Ovary (tissue), 9 donors: ENCODE measurements around the gene DGAT2. TPM values are rescaled to one million over a fixed set of nuclear protein-coding genes. Genes with fewer than 3 reads are reported as not detected.

Experiments used
- DNase-seq, 5 donors: peaks; one replicate each; pipeline ENCODE4 v3.0.0-alpha.2; 2019 to 2020
- H3K27ac ChIP-seq, 2 donors: fragments of 200-600 bp; one replicate each; pipeline versions ENCODE4 v1.5.1 to v1.8.0; 2019 to 2022
- H3K27me3 ChIP-seq: fragments of 200-600 bp; one replicate; pipeline ENCODE4 v1.8.0; 2022
- H3K36me3 ChIP-seq: fragments of 200-600 bp; sonication (generic); one replicate; pipeline ENCODE4 v1.5.1; 2019
- H3K4me1 ChIP-seq: one replicate; pipeline ENCODE4 v1.8.1; 2013; ENCODE audit warnings: mild to moderate bottlenecking, moderate library complexity; ENCODE audit not compliant: insufficient read depth
- H3K4me3 ChIP-seq: fragments of 200-600 bp; sonication (generic); one replicate; pipeline ENCODE4 v1.5.1; 2017
- H3K9me3 ChIP-seq, 2 donors: fragments of 200-600 bp in 1 of 2; sonication (generic) in 1 of 2; one replicate each; pipeline versions ENCODE4 v1.5.1 to v1.8.1; 2013 to 2019; ENCODE audit warnings: mild to moderate bottlenecking in 1 of 2, moderate library complexity in 1 of 2
- EP300 ChIP-seq: sonication (generic); formaldehyde crosslinking; IDR thresholded peaks from one replicate; pipeline ENCODE4 v1.6.1; 2017; ENCODE audit warnings: antibody characterized with exemption
- POLR2A ChIP-seq: fragments of 450-650 bp; IDR thresholded peaks from one replicate; pipeline ENCODE4 v1.6.1; 2017; ENCODE audit warnings: antibody characterized with exemption, mild to moderate bottlenecking, moderate library complexity
- WGBS, 3 donors: extraction: QIAGEN DNeasy Blood & Tissue Kit in 1 of 3; methylation state at CpG; one replicate each; pipeline versions ENCODE4 v1.1.5 to v1.1.7; 2013 to 2017; 5-methylcytosine and 5-hydroxymethylcytosine counted together
- intact Hi-C, 4 donors: fragments of 100-400 bp; cut with DNase I; formaldehyde crosslinking; loops; one replicate each; pipeline versions ENCODE4 v1.11.0 to v1.15.1; 2022 to 2023
- polyA plus RNA-seq, 2 donors: library from polyadenylated mRNA; stranded (reverse); fragments of 200-250 nt in 1 of 2; fragments of 350-450 nt in 1 of 2; fragmentation: Illumina TruSeq in 1 of 2; extraction: RNeasy Lipid Tissue Mini Kit (QIAGEN cat#74804) in 1 of 2; gene quantifications; one replicate each; pipeline ENCODE4 v1.2.3, GENCODE V29; 2013 to 2014
- total RNA-seq, 7 donors: library from RNA; depleted of rRNA in 2 of 7; stranded (reverse); fragments of >200 nt in 2 of 7; fragmentation: NEBNext Ultra II Directional in 3 of 7; extraction: Animal tissue kit (Norgen Biotek cat#: 25700) in 3 of 7; gene quantifications; one replicate each; pipeline versions ENCODE4 v1.1.0 to v1.2.4, GENCODE V29; 2016 to 2023
- TF ChIP-seq, protein P1 (sequence below), 3 donors: fragments of 450-650 bp in 2 of 3; fragments of 200-600 bp in 1 of 3; IDR thresholded peaks; one replicate each; pipeline versions ENCODE4 v1.5.1 to v1.8.0; 2016 to 2022; ENCODE audit warnings: antibody characterized with exemption in 3 of 3, mild to moderate bottlenecking in 1 of 3
- donor health status: DM: no; HTN: no; CAD: no; lungs with moderate emphysema.
- donor health status: DM: no; HTN: no; CAD: no.
- donor health status: Bipolar disorder and iron deficiency.
- donor health status: DM: yes; HTN: yes; CAD: no.
- donor health status: DM: no; HTN: no; CAD: no.
- donor health status: DM: yes; HTN: yes; CAD: no.

Gene DGAT2
- total and polyA plus RNA-seq, 9 donors = 0.69 to 21.1 (median 1.6) TPM

DNA sequence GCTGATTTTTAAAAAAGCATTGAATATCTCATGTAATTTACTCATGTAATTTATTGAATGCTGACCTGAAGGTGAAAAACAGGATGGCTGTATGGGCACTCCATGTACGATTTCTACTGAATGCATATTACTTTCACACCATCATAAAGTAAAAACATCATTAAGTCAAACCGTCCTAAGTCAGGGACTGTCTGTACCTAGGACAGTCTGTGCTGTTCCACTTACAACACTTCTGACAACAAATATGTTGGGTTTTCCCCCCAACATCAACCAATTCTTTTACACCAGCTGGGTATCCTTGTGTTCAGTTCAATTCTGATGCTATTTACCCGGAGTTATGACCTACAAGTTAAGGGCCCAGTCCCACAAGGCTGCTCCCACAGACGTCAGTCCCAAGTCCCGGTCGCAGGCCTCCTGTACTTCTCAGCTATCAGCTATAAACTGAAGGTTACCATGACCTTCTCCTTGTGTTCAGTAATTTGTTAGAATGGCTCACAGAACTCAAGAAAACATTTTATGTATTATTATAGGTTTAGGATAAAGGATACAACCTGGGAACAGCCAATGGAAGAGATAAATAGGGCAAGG lies 63.4 kb downstream of the DGAT2 start:
- H3K9me3 ChIP-seq = no peaks in the 10 kb centered on the region
- WGBS, 3 donors = 27 to 40% (median 34%) methylated on average over 6 of the region's 6 CpGs
- H3K4me3 ChIP-seq = no peak overlapping the region
- peaks cover 9% of the 10 kb centered on the region for H3K4me1 ChIP-seq
- no peak for DNase-seq
- H3K27me3 ChIP-seq = no peaks in the 10 kb centered on the region
- TF ChIP-seq, protein P1, sequence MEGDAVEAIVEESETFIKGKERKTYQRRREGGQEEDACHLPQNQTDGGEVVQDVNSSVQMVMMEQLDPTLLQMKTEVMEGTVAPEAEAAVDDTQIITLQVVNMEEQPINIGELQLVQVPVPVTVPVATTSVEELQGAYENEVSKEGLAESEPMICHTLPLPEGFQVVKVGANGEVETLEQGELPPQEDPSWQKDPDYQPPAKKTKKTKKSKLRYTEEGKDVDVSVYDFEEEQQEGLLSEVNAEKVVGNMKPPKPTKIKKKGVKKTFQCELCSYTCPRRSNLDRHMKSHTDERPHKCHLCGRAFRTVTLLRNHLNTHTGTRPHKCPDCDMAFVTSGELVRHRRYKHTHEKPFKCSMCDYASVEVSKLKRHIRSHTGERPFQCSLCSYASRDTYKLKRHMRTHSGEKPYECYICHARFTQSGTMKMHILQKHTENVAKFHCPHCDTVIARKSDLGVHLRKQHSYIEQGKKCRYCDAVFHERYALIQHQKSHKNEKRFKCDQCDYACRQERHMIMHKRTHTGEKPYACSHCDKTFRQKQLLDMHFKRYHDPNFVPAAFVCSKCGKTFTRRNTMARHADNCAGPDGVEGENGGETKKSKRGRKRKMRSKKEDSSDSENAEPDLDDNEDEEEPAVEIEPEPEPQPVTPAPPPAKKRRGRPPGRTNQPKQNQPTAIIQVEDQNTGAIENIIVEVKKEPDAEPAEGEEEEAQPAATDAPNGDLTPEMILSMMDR (IDR thresholded peaks at IDR 0.05) = no peak
- H3K36me3 ChIP-seq = no peaks in the 10 kb centered on the region
- intact Hi-C loops = no loop called here
- no peak overlapping the region for H3K27ac ChIP-seq

DNA sequence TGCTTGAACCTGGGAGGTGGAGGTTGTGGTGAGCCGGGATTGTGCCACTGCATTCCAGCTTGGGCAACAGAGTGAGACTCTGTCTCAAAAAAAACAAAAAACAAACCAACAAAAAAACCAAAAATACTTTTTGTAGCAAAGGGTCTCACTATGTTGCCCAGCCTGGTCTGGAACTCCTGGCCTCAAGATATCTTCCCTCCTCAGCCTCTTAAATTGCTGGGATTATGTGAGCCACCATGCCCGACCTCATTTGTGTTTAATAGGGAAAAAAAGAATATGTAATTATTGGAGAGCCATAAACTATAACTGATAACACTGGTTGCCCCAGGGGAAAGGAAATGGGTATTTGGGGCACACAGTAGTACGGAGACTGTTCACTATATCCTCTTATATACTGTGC lies 66.2 kb downstream of the DGAT2 start:
- H3K27ac ChIP-seq = no peak overlapping the region
- no peaks in the 10 kb centered on the region for H3K36me3 ChIP-seq
- no peaks in the 10 kb centered on the region for H3K27me3 ChIP-seq
- intact Hi-C loops = no loop called here
- TF ChIP-seq POLR2A = no peak
- TF ChIP-seq EP300 = no peak
- TF ChIP-seq, protein P1 (IDR thresholded peaks at IDR 0.05) = no peak
- WGBS, 3 donors = 92 to 99% (median 96%) methylated on average over 3 of the region's 3 CpGs
- H3K4me1 ChIP-seq = peaks cover 8% of the 10 kb centered on the region
- no peak for DNase-seq
- no peaks in the 10 kb centered on the region for H3K9me3 ChIP-seq
- no peak overlapping the region for H3K4me3 ChIP-seq

DNA sequence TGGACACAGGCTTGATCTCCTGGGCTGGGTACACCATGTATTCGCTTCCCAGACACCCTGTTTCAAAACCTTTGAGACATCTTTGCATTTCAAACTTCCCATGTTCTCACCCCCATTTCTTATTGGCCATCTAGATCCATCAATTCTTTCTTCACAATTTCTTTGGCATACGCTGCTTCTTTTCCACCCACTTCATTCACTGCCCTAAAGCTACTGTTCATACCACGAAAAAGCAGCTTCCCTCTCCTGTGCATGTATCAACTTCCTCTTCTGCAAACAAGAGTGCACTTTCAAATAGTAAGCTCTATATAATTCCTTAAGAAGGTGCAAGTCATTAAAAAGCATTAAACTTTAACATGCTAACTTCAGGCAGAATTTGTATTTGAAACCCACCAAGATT lies 67.8 kb downstream of the DGAT2 start:
- intact Hi-C loops = no loop called here
- Histone ChIP-seq H3K9me3 (no peaks in the 10 kb centered on the region), H3K27me3 (no peaks in the 10 kb centered on the region), H3K4me3 (no peak overlapping the region), H3K27ac (no peak overlapping the region), H3K4me1 (peaks cover 6% of the 10 kb centered on the region), H3K36me3 (no peaks in the 10 kb centered on the region)
- no peak for TF ChIP-seq POLR2A
- TF ChIP-seq, protein P1 (IDR thresholded peaks at IDR 0.05) = no peak
- no peak for TF ChIP-seq EP300
- no peak for DNase-seq
- 92 to 96% (median 96%) methylated on average over 3 of the region's 3 CpGs for WGBS, 3 donors

DNA sequence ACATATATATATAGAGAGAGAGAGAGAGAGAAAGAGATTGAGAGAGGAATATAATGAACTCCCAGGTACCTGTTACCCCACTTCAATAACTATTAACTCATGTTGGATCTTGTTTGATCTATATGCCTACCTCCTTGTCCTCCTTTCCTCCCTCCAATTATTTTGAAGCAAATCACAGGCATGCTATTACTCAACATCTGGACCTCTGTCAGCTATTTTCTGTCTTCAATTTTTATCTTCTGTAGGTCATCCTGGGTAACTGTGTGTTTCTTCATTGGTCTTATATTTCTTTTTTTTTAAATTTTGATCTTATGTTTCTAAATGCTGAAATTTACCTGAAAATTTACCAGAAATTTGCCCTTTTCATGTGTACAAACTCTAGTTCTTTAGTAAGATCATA lies 71.3 kb downstream of the DGAT2 start:
- Histone ChIP-seq H3K36me3 (no peaks in the 10 kb centered on the region), H3K27ac (no peak overlapping the region)
- no peak for TF ChIP-seq POLR2A
- TF ChIP-seq, protein P1 (IDR thresholded peaks at IDR 0.05) = no peak
- TF ChIP-seq EP300 = no peak

More for the DNA sequence above, 71.3 kb downstream of the DGAT2 start:
- H3K4me1 ChIP-seq = peaks cover 2% of the 10 kb centered on the region
- intact Hi-C loops = no loop called here
- H3K27me3 ChIP-seq = no peaks in the 10 kb centered on the region
- DNase-seq = no peak
- H3K9me3 ChIP-seq = no peaks in the 10 kb centered on the region
- H3K4me3 ChIP-seq = no peak overlapping the region
